ENCODE measurements around the gene PARP1.

DNA sequence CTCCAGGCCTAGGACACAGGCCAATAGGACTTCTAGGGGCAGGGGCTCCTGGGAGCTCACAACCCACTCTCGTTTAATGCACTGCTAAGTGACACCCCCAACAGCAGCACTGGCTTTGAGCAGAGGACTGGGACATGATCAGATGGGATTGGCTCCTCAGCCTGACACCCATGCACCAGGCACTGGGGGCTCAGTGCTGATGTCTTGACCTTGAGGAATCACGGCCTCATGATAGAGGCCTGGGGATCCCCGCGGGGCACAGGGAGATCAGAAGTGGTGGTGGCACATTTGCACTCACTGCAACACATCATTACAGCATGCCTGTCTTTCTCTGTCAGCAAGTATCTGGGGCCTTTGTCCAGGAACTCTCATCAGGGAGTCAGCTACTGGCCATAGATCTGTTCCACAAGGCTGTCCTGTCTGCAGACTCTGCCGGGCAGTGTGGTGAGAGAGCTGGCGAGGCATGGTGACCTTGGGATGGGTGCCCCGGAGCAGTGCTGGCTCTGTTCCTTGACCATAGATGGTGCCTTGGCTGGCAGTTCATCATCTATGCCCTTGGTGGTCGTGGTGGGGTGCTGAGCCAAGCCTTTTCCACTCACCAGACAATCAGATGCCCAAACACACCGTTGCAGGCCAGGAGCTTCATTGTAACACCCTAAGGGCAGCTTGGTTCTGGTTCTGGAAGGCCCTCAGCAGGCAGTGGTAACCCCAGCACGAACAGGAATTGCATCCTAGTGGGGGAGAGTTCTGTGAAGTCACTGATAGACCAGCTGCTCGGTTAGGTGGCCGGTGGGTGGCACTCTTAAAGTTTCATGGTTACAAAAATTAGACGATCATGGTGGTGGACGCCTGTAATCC lies 22.2 kb upstream of the PARP1 start:
- no peak for TF ChIP-seq SPI1 (IDR thresholded peaks at IDR 0.05; ENCODE audit: low read depth, low read length)
- no peak for TF ChIP-seq POLR2A (IDR thresholded peaks at IDR 0.05; ENCODE audit: low read depth, low read length)
- TF ChIP-seq POLR2AphosphoS5 (IDR thresholded peaks at IDR 0.05; ENCODE audit: low read depth, low read length): no peak
- no peak for TF ChIP-seq POU2F2 (IDR thresholded peaks at IDR 0.05; ENCODE audit: low read depth, low read length)

All from GM12891 (cell line).